ENCODE results near the gene DMC1. TPM values are rescaled to one million over a fixed set of nuclear protein-coding genes. Genes with fewer than 3 reads are reported as not detected.

DMC1 gene
- total and polyA plus RNA-seq, 9 of the 15 experiments (the other 6 are each of a cell fraction or from before 2014, with no cell fraction given), result 5.5 to 55.5 (median 9.8) TPM

GRCh38 chr22:38505541-38506117 is 64.4 kb downstream of the DMC1 start (continued):
- no peak for TF ChIP-seq E2F8 (IDR thresholded peaks at IDR 0.05; ENCODE audit: low read depth, partially characterized antibody)
- peak; percentile 44 for TF ChIP-seq TBP (optimal IDR thresholded peaks at IDR 0.05; ENCODE audit: low read depth, low read length)
- TF ChIP-seq HDAC8 (tag; IDR thresholded peaks at IDR 0.05), result no peak
- no peak for TF ChIP-seq CLOCK (CRISPR knock-in tag; IDR thresholded peaks at IDR 0.05; ENCODE audit: borderline replicate concordance)
- TF ChIP-seq KAT2B (IDR thresholded peaks at IDR 0.05; ENCODE audit: low read depth, low read length), result no peak
- TF ChIP-seq KLF13 (tag; IDR thresholded peaks at IDR 0.05; ENCODE audit: borderline replicate concordance, low read depth), result no peak
- TF ChIP-seq YY1 (IDR thresholded peaks at IDR 0.05; ENCODE audit: borderline replicate concordance in 1 of 3, control insufficient read depth in 1 of 3, extremely low read depth in 1 of 3, insufficient read depth in 3 of 3, insufficient read length in 1 of 3, insufficient replicate concordance in 2 of 3, low read depth in 1 of 3, low read length in 2 of 3), result peak in 1 of 3 experiments; percentile 54
- TF ChIP-seq FOXA3 (CRISPR knock-in tag; conservative IDR thresholded peaks at IDR 0.05 in 1 of 2, IDR thresholded peaks at IDR 0.05 in 1 of 2), result no peak
- TF ChIP-seq ZNF311 (CRISPR knock-in tag; IDR thresholded peaks at IDR 0.05), result no peak
- no peak for TF ChIP-seq MAFG (tag; conservative IDR thresholded peaks at IDR 0.05)
- no peak for TF ChIP-seq CREM (IDR thresholded peaks at IDR 0.05; ENCODE audit: low read depth)
- TF ChIP-seq KDM4B (IDR thresholded peaks at IDR 0.05; ENCODE audit: borderline replicate concordance in 2 of 2, low read depth in 1 of 2), result peak in 1 of 2 experiments; percentile 46; a peak in 1 of 4 replicates
- no peak for TF ChIP-seq DEAF1 (CRISPR knock-in tag; IDR thresholded peaks at IDR 0.05)
- TF ChIP-seq RNF2 (IDR thresholded peaks at IDR 0.05), result no peak
- TF ChIP-seq ILF3 (IDR thresholded peaks at IDR 0.05; ENCODE audit: borderline replicate concordance), result 0 out of 2 replicates have a peak, but pooled peaks have one; percentile 48
- TF ChIP-seq SIX5 (IDR thresholded peaks at IDR 0.05; ENCODE audit: borderline replicate concordance in 1 of 2, insufficient read depth in 1 of 2, low read depth in 1 of 2, low read length in 2 of 2), result no peak
- TF ChIP-seq CBFA2T2 (conservative IDR thresholded peaks at IDR 0.05), result no peak

Measured in K562 (cell line).